Ishikawa (cell line): ENCODE results near the gene EVA1B.

Source experiments
- CEBPB ChIP-seq: IDR thresholded peaks from 2 replicates; pipeline ENCODE4 v1.6.1; 2012
- CREB1 ChIP-seq: IDR thresholded peaks from 2 replicates; pipeline ENCODE4 v1.6.1; 2012; ENCODE audit warnings: low read depth
- EGR1 ChIP-seq: IDR thresholded peaks from 2 replicates; pipeline ENCODE4 v1.6.1; 2012
- EP300 ChIP-seq: IDR thresholded peaks from 2 replicates; pipeline ENCODE4 v1.6.1; 2012; ENCODE audit warnings: borderline replicate concordance
- FOXM1 ChIP-seq: IDR thresholded peaks from 2 replicates; pipeline ENCODE4 v1.6.1; 2012; ENCODE audit warnings: low read depth, borderline replicate concordance
- MAX ChIP-seq: IDR thresholded peaks from 2 replicates; pipeline ENCODE4 v1.6.1; 2012
- NFIC ChIP-seq: IDR thresholded peaks from 2 replicates; pipeline ENCODE4 v1.6.1; 2012
- RAD21 ChIP-seq: IDR thresholded peaks from 2 replicates; pipeline ENCODE4 v1.6.1; 2012; ENCODE audit warnings: low read depth
- REST ChIP-seq: IDR thresholded peaks from 2 replicates; pipeline ENCODE4 v1.6.1; 2012; ENCODE audit warnings: low read depth, mild to moderate bottlenecking
- TAF1 ChIP-seq: IDR thresholded peaks from 2 replicates; pipeline ENCODE4 v1.6.1; 2012; ENCODE audit warnings: low read depth, mild to moderate bottlenecking
- TCF12 ChIP-seq: IDR thresholded peaks from 2 replicates; pipeline ENCODE4 v1.6.1; 2012; ENCODE audit warnings: low read depth
- TEAD4 ChIP-seq: IDR thresholded peaks from 2 replicates; pipeline ENCODE4 v1.6.1; 2012
- USF1 ChIP-seq: IDR thresholded peaks from 2 replicates; pipeline ENCODE4 v1.6.1; 2012
- YY1 ChIP-seq: IDR thresholded peaks from 2 replicates; pipeline ENCODE4 v1.6.1; 2012; ENCODE audit warnings: low read depth
- ZBTB7A ChIP-seq: IDR thresholded peaks from 2 replicates; pipeline ENCODE4 v1.6.1; 2012; ENCODE audit warnings: low read depth

Gene EVA1B

GRCh38 chr1:36352910-36353878 lies 29.7 kb upstream of the EVA1B start:
- TF ChIP-seq TCF12 (no peak), REST (no peak)

- no peak for TF ChIP-seq CREB1
- TF ChIP-seq YY1: no peak
- no peak for TF ChIP-seq ZBTB7A
- no peak for TF ChIP-seq TAF1
- no peak for TF ChIP-seq NFIC
- TF ChIP-seq EGR1: no peak
- no peak for TF ChIP-seq FOXM1
- no peak for TF ChIP-seq MAX
- no peak for TF ChIP-seq CEBPB
- TF ChIP-seq USF1: no peak
- TF ChIP-seq TEAD4: no peak
- TF ChIP-seq RAD21: no peak
Measured at GRCh38 chr1:36352125-36352909, 28.9 kb upstream of the EVA1B start.

- TF ChIP-seq ZBTB7A (no peak), TCF12 (no peak), RAD21 (no peak), NFIC (no peak), USF1 (no peak)
Measured at GRCh38 chr1:36351227-36351977, 28.0 kb upstream of the EVA1B start.

GRCh38 chr1:36350659-36351226 lies 27.3 kb upstream of the EVA1B start:
- no peak for TF ChIP-seq CEBPB
- TF ChIP-seq RAD21: no peak
- no peak for TF ChIP-seq NFIC
- no peak for TF ChIP-seq REST
- no peak for TF ChIP-seq USF1
- TF ChIP-seq EGR1: no peak
- TF ChIP-seq FOXM1: no peak
- TF ChIP-seq EP300: no peak
- TF ChIP-seq TAF1: no peak
- no peak for TF ChIP-seq ZBTB7A

GRCh38 chr1:36349839-36350238 lies 26.4 kb upstream of the EVA1B start:
- TF ChIP-seq REST: no peak
- TF ChIP-seq RAD21: no peak
- TF ChIP-seq CEBPB: no peak
- TF ChIP-seq EP300: no peak
- TF ChIP-seq FOXM1: no peak
- TF ChIP-seq EGR1: no peak
- TF ChIP-seq ZBTB7A: no peak
- no peak for TF ChIP-seq CREB1
- no peak for TF ChIP-seq NFIC
- no peak for TF ChIP-seq YY1
- no peak for TF ChIP-seq MAX
- no peak for TF ChIP-seq TEAD4
- no peak for TF ChIP-seq USF1
- no peak for TF ChIP-seq TCF12
- no peak for TF ChIP-seq TAF1
